ENCODE measurements around the gene CFP.

The CFP gene

GRCh38 chrX:47658684-47659420 lies 29.1 kb upstream of the CFP start, which contains the start of gene UXT:
UXT (minus strand) TSS chrX:47659180; CDS start chrX:47658927, 253 bp downstream.
- FAIRE-seq (no peak), DNase-seq (ENCODE audit: insufficient read length, low spot score) (peak; percentile 25)
- no peak for TF ChIP-seq CTCF (IDR thresholded peaks at IDR 0.05; ENCODE audit: insufficient read depth, missing control alignments)

GRCh38 chrX:47658301-47658683 lies 28.6 kb upstream of the CFP start:
- TF ChIP-seq CTCF (IDR thresholded peaks at IDR 0.05; ENCODE audit: insufficient read depth, missing control alignments): no peak
- DNase-seq (ENCODE audit: insufficient read length, low spot score): no peak
- FAIRE-seq: no peak

GRCh38 chrX:47651043-47651905 lies 21.5 kb upstream of the CFP start:
- FAIRE-seq (no peak), DNase-seq (ENCODE audit: insufficient read length, low spot score) (no peak)
- no peak for TF ChIP-seq CTCF (IDR thresholded peaks at IDR 0.05; ENCODE audit: insufficient read depth, missing control alignments)

GRCh38 chrX:47650164-47651042 lies 20.7 kb upstream of the CFP start, which contains the start of gene ELK1:
ELK1 (minus strand) TSS chrX:47650563; CDS start chrX:47641441, 9,122 bp downstream.
- peak; percentile 60 for DNase-seq (ENCODE audit: insufficient read length, low spot score)
- no peak for TF ChIP-seq CTCF (IDR thresholded peaks at IDR 0.05; ENCODE audit: insufficient read depth, missing control alignments)
- no peak for FAIRE-seq

- no peak for DNase-seq (ENCODE audit: insufficient read length, low spot score)
- FAIRE-seq: no peak
Measured at GRCh38 chrX:47649781-47650163, 20.0 kb upstream of the CFP start.

GRCh38 chrX:47649271-47649670 lies 19.5 kb upstream of the CFP start:
- FAIRE-seq (no peak), DNase-seq (ENCODE audit: insufficient read length, low spot score) (no peak)
- no peak for TF ChIP-seq CTCF (IDR thresholded peaks at IDR 0.05; ENCODE audit: insufficient read depth, missing control alignments)

More at GRCh38 chrX:47649781-47650163, 20.0 kb upstream of the CFP start:
- no peak for TF ChIP-seq CTCF (IDR thresholded peaks at IDR 0.05; ENCODE audit: insufficient read depth, missing control alignments)
